Kidney (tissue), 14 donors: ENCODE data around the gene NTF3. TPM values are rescaled to one million over a fixed set of nuclear protein-coding genes. Genes with fewer than 3 reads are reported as not detected.
A peak's percentile ranks its signal among the peaks of the same experiment; 100 is the strongest.

Experiments used
- DNase-seq, 5 donors: peaks; one replicate each; pipeline ENCODE4 v3.0.0-alpha.2; 2013 to 2020
- FAIRE-seq: peaks from 2 replicates; lab custom pipeline; 2012; peaks lifted over from hg19 to GRCh38; lab: Jason Lieb, UNC
- H3K27ac ChIP-seq, 2 donors: one replicate each; pipeline ENCODE4 v1.7.0; 2013; ENCODE audit warnings: low read depth in 2 of 2, low read length in 2 of 2, inconsistent platforms in 1 of 2
- H3K27me3 ChIP-seq: one replicate; pipeline ENCODE4 v1.7.1; 2013; ENCODE audit warnings: low read length, inconsistent platforms; ENCODE audit not compliant: control insufficient read depth, insufficient read depth
- H3K36me3 ChIP-seq, 3 donors: one replicate each; pipeline versions ENCODE4 v1.7.0 to v1.7.1; 2013; ENCODE audit warnings: low read length in 3 of 3, control low read depth in 1 of 3, inconsistent platforms in 1 of 3; ENCODE audit not compliant: insufficient read depth in 3 of 3, control insufficient read depth in 2 of 3
- H3K4me1 ChIP-seq, 3 donors: one replicate each; pipeline versions ENCODE4 v1.7.0 to v1.7.1; 2013; ENCODE audit warnings: low read length in 3 of 3, inconsistent platforms in 1 of 3, low read depth in 1 of 3; ENCODE audit not compliant: control insufficient read depth in 2 of 3, insufficient read depth in 2 of 3
- H3K4me3 ChIP-seq, 3 donors: one replicate each; pipeline versions ENCODE4 v1.7.0 to v1.8.1; 2013; ENCODE audit warnings: low read length in 3 of 3, control low read depth in 1 of 3, inconsistent platforms in 1 of 3
- H3K9ac ChIP-seq, 3 donors: one replicate each; pipeline versions ENCODE4 v1.7.0 to v1.7.1; 2013; ENCODE audit warnings: low read length in 3 of 3, control low read depth in 1 of 3, inconsistent platforms in 1 of 3
- H3K9me3 ChIP-seq, 3 donors: one replicate each; pipeline versions ENCODE4 v1.7.0 to v1.7.1; 2013; ENCODE audit warnings: low read length in 3 of 3, control low read depth in 1 of 3, inconsistent platforms in 1 of 3; ENCODE audit not compliant: control insufficient read depth in 2 of 3, insufficient read depth in 1 of 3
- intact Hi-C: fragments of 100-400 bp; cut with DNase I; formaldehyde crosslinking; loops from one replicate; pipeline ENCODE4 v1.11.1; 2022
- polyA plus RNA-seq: library from polyadenylated mRNA; stranded (reverse); fragments of 350-450 nt; fragmentation: Illumina TruSeq; extraction: RNeasy Lipid Tissue Mini Kit (QIAGEN cat#74804); gene quantifications from one replicate; pipeline ENCODE4 v1.2.3, GENCODE V29; 2014; ENCODE audit warnings: low read depth, low replicate concordance; ENCODE audit not compliant: insufficient read depth
- total RNA-seq: library from RNA; stranded (reverse); fragmentation: NEBNext Ultra II Directional; extraction: Animal tissue kit (Norgen Biotek cat#: 25700); gene quantifications from one replicate; pipeline ENCODE4 v1.2.1, GENCODE V29; 2021
- TF ChIP-seq, protein P1 (sequence below): IDR thresholded peaks from 3 replicates; pipeline ENCODE4 v1.5.1; 2012; ENCODE audit warnings: mild to moderate bottlenecking, moderate library complexity, borderline replicate concordance; ENCODE audit not compliant: insufficient read depth; ENCODE audit errors: extremely low read depth
- donor health status: control.
- donor health status: control.
- donor health status: control.
- donor health status: control.
- donor health status: control.
- donor health status: DM: yes; HTN: yes; CAD: no.
- donor health status: Normal renal cell carcinoma (clear cell type).

Gene NTF3
- total and polyA plus RNA-seq, 2 donors from 2014 or later, result 2.9 to 3.5 TPM

DNA sequence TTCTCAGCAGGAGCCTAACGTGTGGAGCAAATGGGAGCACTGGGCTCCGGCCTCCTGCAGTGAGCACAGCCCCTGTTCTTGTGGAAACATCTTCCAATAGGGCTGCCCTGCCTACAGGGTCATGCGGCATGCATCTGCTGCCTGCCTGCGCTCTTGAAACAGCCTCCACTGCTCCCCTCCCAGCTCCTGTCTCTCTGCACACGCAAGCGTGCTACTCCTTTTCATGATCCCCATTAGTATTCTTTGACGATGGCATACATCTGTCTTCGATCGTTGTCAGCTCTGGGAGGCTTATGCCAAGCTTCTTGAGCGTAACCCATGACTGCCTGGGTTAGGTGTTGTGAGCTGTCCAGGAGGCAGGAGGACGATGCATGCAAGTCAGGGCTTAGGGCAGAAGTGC, 23.1 kb downstream of the NTF3 start:
- intact Hi-C loops, result no loop called here
- no peak for FAIRE-seq
- H3K36me3 ChIP-seq, result no peaks in the 10 kb centered on the region
- TF ChIP-seq, protein P1, sequence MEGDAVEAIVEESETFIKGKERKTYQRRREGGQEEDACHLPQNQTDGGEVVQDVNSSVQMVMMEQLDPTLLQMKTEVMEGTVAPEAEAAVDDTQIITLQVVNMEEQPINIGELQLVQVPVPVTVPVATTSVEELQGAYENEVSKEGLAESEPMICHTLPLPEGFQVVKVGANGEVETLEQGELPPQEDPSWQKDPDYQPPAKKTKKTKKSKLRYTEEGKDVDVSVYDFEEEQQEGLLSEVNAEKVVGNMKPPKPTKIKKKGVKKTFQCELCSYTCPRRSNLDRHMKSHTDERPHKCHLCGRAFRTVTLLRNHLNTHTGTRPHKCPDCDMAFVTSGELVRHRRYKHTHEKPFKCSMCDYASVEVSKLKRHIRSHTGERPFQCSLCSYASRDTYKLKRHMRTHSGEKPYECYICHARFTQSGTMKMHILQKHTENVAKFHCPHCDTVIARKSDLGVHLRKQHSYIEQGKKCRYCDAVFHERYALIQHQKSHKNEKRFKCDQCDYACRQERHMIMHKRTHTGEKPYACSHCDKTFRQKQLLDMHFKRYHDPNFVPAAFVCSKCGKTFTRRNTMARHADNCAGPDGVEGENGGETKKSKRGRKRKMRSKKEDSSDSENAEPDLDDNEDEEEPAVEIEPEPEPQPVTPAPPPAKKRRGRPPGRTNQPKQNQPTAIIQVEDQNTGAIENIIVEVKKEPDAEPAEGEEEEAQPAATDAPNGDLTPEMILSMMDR, result no peak
- H3K4me3 ChIP-seq, result no peak overlapping the region
- H3K9ac ChIP-seq, result no peak overlapping the region
- H3K27me3 ChIP-seq, result no peaks in the 10 kb centered on the region
- H3K4me1 ChIP-seq, result peaks cover 0 to 10% (median 4%) of the 10 kb centered on the region in 3 donors
- H3K9me3 ChIP-seq, result no peaks in the 10 kb centered on the region
- DNase-seq, result no peak
- no peak overlapping the region for H3K27ac ChIP-seq

DNA sequence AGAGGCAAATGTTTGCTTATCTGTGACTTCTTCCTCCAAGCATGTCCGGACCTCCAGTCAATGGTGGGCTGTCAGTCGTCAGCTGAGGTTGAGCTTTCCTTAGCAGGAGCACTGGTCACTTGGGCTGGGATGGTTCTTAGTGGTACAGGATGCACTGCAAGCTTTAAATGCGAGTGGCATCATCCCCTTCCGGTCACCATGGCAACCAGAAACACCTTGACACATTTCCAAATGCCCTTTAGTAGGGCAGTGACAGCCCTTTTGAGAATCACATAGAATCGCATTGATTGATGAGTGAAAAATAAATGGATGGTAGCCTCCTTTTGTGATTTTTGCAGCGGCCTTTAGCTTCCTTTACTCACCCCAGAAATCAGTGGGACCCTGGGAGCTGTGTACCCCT, 24.1 kb downstream of the NTF3 start:
- FAIRE-seq (no peak), DNase-seq (no peak)
- H3K4me3 ChIP-seq, result no peak overlapping the region
- no peaks in the 10 kb centered on the region for H3K9me3 ChIP-seq
- intact Hi-C loops, result no loop called here
- peaks cover 0 to 10% (median 4%) of the 10 kb centered on the region in 3 donors for H3K4me1 ChIP-seq
- H3K27me3 ChIP-seq, result no peaks in the 10 kb centered on the region
- H3K9ac ChIP-seq, result no peak overlapping the region
- TF ChIP-seq, protein P1, result no peak
- no peak overlapping the region for H3K27ac ChIP-seq
- H3K36me3 ChIP-seq, result no peaks in the 10 kb centered on the region

DNA sequence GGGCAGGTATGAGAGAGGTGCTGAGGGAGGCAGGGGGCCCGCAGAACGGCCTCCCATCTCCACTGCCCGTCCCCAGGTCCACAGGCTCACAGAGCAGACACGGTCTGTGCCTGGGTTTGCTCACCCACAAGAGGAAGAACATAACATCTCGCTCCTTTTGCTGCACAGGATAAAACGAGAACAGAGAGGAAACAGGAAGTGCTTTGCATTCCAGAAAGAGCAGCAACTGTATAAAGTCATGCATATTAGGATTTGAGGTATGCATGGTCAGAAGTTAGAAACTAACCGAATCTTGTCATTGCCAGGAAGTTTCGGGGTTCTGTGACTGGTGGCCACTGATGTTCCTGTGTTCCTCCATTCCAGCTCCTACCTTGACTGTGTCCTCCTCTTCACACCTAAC, 25.0 kb downstream of the NTF3 start:
- FAIRE-seq (no peak), DNase-seq (peak in 2 of 5 donors; percentile 44 to 70)
- Histone ChIP-seq H3K4me3 (no peak overlapping the region), H3K9ac (no peak overlapping the region), H3K27me3 (no peaks in the 10 kb centered on the region), H3K27ac (no peak overlapping the region), H3K36me3 (no peaks in the 10 kb centered on the region), H3K4me1 (peaks cover 0 to 10% (median 4%) of the 10 kb centered on the region in 3 donors), H3K9me3 (no peaks in the 10 kb centered on the region)
- TF ChIP-seq, protein P1, result no peak
- intact Hi-C loops, result no loop called here
